Left ventricle myocardium superior (tissue), 1 donor: ENCODE data around the gene ETV5. TPM values are rescaled to one million over a fixed set of nuclear protein-coding genes. Genes with fewer than 3 reads are reported as not detected.

Source experiments
- ATAC-seq: fragments of 200-7000 bp; cut with Tn5 transposase; one replicate; pipeline ENCODE4 v1.9.1; 2020; ENCODE audit warnings: mild to moderate bottlenecking, moderate library complexity
- DNase-seq: peaks from one replicate; pipeline ENCODE4 v3.0.0-alpha.2; 2020
- intact Hi-C: fragments of 100-400 bp; cut with micrococcal nuclease; formaldehyde crosslinking; loops from one replicate; pipeline ENCODE4 v1.11.0; 2022
- total RNA-seq: library from RNA; stranded (reverse); fragmentation: NEBNext Ultra II Directional; extraction: Animal tissue kit (Norgen Biotek cat#: 25700); gene quantifications from one replicate; pipeline ENCODE4 v1.2.1, GENCODE V29; 2021
- donor health status: DM: no; HTN: yes; CAD: no; lungs with severe emphysema.

The ETV5 gene
- total RNA-seq, 1 donor from 2014 or later: 3.4 TPM

DNA sequence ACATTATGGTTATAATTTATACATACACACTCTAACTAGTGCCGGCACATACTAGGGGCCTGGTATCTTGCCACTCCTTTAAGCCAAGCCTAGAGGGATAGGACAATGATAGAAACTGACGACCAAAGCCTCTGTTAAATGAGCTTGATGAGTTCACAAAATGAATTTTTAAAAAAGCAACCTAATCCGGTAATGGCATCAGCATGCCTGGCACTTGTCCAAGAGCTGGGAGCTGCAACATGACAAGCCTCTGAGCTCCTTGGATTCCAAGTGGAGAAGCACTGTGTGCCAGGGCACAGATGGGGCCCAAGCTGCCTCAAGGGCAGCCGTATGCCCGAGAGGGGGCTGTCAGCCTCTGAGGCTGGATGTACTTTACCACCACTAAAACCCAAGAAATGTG is 9.7 kb downstream of the ETV5 start:
- intact Hi-C loops: no loop called here
- DNase-seq: peak; percentile 61
- no peak for ATAC-seq

DNA sequence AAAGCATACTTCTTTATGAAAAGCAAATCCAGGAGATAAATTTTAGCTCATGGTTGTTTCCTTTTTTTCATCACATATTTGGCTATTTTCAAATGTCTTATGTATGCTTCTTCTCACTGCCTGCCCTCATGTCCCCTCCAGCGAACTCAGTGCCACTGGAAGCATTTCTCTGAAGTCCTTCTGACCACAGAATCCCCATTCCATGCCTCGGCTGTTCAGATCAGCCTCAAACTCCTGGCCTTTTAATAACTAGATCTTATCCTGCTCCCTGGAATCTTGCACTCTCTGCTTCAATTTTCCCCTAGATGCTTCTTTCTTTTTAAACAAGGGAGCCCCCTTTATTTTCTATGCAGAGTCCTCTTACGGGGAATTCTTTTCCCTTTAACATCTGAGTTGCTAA is 10.1 kb downstream of the ETV5 start:
- no peak for DNase-seq
- no peak for ATAC-seq
- intact Hi-C loops: no loop called here

DNA sequence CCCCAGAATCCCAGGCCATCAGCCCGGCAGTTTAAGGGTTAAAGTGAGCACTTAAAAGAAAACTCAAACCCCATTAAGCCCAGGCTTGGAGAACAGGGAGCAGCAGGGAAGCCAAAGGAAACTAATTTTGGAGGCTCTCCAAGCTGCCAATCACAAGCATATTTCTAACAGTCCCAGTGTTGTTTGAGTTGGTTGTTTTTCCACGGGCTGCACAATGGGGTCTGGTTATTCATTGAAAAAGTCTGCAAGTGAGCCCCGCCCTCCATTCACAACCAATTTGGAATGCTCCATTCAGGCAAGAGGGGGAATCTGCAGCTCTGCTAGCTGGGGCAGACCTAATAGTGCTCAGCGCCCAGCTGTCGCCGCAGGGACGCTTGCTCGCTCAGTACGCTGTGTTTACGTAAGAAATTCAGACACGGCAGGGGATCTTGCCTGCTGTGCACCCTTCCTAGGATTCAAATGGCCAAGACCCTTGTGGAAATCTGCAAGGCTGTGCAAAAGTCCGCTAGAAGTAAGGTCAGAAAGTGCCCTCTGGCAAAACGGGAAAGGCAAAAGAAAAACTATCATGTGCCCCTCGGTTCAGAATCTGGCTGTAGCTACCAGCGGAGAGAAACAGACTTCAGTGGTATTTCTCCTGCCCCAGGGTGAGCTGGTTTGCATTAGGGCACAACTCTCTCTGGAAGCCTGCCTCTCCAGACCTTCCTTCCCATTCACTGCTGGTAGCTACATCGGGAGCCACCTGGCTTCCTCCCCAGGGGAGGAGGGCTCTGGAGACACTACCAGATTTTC is 11.0 kb downstream of the ETV5 start:
- peak; percentile 70 for DNase-seq
- intact Hi-C loops: no loop called here

DNA sequence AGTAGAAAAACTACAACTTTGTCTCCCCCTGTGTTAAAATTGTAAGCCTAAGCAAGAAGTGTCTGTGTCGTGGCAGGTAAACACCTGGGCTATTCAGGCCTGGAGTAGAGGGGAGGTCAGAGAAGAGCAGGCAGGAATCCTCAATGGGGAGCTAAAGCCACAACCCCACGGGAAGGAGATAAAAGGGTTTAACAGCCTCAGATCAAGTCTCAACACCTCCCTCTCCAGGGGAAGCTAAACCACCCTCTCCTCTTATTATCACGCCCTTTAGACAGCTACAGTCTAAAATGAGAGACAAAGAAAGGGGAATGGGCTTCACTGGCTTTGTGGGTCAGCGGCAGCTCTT is 11.6 kb downstream of the ETV5 start:
- no peak for DNase-seq
- intact Hi-C loops: no loop called here
- ATAC-seq: no peak

More for the DNA sequence above, 11.0 kb downstream of the ETV5 start:
- peak; percentile 93 for ATAC-seq

DNA sequence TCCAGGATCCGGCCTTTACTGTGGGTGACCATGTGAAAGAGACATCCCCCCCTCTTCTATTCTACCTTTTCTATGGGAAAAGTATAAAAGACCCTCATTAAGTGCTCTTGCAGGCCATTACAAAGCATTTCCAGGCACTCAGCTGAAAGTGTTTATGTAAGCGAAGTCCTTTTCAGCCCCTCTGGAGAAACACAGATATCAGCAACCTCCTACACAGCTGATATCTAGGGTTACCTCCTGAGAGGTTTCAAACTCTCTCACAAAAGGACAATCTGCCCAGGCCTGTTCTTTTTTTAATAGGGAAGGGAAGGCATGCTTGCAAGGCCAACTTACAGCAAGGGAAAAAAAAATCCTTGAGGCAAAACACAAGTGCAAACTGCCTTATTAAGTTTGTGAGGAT is 12.6 kb downstream of the ETV5 start:
- intact Hi-C loops: no loop called here
- ATAC-seq (no peak), DNase-seq (no peak)

DNA sequence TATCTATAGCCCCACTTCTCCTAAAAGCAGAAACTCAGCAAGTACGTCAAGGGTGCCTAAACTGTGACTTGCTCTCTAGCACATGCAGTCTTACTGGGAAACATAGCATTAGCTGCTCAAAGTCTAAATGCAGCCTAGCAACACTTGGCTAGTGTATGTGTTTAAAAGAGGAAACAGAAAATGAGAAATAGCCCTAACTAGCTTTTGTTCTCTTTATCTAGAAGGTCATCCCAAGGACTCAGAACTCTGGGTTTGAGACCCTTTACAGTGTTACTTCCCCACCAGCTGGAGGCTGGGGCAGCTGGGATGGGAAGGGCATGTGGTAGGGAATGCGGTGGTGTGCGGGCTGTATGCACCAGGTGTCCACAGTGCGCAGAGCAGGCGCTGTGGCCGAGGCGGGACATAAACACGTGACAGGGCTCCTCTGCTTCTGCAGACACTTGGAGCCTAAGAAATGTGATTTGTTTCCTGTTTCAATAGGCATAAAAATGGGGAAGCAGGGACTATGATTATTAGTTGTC is 13.3 kb downstream of the ETV5 start:
- ATAC-seq (peak; percentile 44), DNase-seq (peak; percentile 48)
- intact Hi-C loops: no loop called here

DNA sequence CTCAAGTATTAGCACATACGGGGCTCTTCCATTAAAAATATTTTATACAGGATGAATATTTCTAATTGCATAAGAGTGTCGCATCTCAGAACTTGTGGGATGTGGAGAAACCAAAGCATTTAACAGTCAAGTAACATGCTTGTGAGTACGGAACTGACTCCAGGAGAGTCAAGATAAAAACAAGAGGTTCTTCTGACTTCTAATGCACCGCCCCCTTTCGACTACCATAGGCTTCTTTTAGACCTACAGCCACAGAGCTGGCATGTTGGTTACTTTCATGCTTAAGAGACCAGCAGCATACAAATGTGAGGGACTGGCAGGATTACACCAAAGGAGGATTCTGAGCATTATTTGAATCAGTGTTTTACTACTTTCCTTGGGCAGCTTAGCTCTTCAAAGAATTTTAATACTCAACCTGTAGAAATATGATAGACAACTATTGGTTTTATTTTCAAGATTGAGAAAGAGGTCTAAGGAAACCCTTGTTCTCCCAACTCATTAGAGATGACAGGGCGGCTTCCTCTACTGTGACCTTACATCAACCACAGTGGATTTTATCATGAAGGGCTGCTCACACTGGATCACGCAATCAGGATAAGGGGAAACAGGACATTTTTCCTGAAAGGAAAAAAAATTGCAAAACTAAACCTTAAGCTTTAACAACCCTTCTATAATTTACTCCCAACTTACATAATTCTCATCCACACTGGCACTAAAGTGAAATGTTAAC is 14.0 kb downstream of the ETV5 start:
- ATAC-seq (no peak), DNase-seq (no peak)
- intact Hi-C loops: no loop called here

DNA sequence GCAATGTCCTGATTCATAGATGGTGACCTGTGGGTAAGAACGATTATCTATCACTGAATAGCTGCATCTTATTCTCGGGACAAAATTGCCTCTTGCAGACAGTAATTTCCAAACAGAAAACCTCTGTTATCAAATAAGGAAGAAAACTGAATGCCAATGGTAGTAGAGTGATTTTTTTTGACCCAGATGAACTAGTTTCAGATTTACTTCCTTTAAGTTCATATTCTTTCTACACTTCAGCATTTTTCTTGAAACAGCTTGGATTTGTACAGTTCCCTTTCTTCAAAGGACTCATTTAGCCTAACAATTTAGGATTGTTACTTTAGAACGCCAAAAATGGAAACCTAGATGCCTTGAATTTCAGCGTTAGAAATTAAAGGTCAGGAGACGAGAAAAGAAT is 14.6 kb downstream of the ETV5 start:
- ATAC-seq: no peak
- DNase-seq: no peak
- intact Hi-C loops: no loop called here

DNA sequence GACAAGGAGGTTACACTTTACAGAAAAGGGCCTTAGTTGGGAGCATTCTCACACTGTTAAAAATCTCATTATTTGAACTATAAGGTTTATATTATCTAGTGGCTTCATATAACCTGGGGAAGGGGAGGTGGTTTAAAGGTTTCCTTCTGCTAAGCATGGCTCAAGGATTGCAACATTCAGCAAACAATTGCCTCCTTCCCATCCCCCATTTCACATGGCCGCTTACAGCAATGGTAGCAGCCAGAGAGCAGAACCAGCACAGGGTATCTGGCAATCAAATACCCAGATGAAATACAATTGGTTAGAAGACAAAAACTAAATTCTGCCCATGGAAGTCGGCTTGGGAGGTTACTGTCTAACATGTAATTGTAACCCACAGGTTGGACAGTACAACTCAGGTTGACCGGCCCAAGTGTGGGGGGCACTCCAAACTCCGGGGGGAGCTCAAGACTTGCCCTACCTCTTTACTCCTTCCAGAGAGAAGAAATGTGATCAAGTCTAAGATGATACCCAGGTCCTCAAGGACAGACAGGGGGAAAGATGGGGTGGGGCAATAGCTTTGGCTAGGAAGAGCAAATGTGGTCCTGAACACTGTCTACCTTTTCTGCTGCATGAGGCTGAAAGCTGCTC is 15.5 kb downstream of the ETV5 start:
- intact Hi-C loops: no loop called here
- ATAC-seq: no peak
- DNase-seq: no peak

DNA sequence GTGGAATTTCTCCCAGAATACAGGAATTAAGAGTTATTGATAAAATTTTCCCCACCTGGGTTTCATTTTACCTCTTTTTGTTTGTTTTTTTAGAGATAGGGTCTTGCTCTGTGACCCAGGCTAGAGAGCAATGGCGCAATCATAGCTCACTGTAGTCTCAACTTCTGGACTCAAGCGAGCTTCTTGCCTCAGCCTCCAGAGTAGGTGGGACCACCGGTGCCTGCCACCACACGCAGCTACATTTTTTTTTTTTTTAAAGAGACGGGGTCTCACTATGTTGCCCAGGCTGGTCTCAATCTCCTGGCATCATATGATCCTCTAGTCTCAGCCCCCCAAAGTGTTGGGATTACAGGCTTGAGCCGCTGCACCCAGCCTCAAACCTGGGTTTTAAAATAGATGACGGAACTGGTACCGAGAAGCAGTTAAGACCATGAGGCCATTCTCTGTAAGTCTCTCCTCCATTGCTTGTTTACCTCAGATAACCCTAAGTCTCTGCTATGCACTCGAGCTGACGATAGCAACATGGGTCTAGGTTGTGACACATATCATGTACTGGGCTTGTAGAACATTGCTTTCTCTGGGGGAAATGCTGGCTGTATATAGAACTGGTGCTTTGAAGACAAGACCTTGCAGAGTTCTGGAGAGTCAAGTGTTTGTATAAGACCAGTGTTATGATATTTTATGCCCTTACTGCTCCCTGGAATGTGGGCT is 16.4 kb downstream of the ETV5 start:
- intact Hi-C loops: no loop called here
- no peak for DNase-seq
- no peak for ATAC-seq

DNA sequence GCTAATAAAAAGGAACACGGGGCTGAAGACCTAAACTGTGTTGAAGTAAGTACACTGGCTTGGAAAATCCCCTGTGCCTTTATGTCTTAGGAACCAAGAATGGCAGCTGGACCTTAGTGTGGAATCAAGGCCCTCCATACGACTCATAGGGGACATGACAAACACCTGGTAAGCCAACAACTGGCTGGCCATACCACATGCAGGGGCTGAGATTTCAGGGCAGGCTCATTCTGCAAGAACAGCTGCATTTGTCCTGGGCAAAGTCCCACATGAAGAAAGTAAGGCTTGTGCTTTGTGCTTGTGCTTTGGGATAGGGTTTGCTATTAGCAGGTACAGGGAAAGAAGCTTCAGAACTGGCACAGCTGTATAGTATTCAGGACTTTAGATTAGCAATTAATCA is 18.0 kb downstream of the ETV5 start:
- intact Hi-C loops: no loop called here
- DNase-seq: no peak
- ATAC-seq: no peak

DNA sequence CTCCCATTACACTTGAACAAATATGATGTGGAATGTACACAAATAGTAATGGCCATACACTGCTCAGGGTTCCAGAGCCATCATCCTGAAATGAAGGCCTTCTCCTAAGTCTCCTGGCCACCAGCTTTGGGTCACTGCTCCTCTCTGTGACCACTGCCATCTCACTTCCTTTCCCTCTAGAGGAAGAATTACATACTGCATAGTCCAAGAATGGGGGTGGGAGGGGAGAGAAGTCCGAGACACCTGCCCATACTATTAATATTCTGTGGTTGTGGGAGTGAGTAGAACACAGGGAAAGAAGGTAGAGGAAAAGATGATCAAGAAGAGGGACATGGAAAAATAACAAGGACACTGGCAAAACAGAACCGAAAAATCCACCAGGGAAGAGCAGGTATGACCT is 20.6 kb downstream of the ETV5 start:
- intact Hi-C loops: no loop called here
- DNase-seq (no peak), ATAC-seq (no peak)

DNA sequence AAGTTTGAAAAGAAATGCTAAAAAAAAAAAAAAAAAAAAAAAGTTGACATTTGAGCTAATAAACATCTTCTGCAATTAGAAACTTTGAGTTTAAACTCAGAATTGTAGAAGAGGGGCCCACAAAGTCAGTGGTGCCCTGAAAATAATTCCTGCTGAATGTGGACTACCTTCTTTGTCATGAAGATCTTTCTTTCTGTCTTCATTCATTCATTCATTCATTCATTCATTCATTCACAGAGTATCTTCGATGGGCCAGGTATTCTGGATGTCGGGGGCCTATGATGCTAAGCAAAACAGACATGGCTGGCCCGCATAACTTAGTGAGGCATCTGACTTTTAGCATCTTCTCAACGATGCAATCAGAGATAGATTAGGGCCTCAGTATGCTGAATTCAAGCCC is 24.6 kb downstream of the ETV5 start:
- ATAC-seq: no peak
- no peak for DNase-seq
- intact Hi-C loops: no loop called here

DNA sequence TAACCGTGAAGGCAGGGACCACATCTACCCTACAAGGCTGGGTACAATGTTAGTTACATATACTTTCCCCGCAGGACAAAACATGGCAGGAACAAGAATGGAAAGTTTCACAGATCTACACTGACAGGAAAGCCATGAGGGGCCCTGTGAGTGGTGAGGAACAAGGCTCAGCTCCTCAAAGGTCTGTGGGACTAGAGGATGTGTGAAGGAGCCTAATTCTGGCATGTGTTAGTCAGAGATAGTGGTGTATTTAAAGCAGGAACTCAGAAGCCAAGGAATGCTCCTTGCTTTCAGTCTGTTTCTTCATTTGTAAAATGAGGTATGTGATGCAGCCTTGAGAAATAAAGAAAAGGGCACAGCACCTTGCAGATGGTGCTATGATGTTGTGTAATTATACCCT is 25.1 kb downstream of the ETV5 start:
- no peak for ATAC-seq
- DNase-seq: no peak
- intact Hi-C loops: no loop called here

DNA sequence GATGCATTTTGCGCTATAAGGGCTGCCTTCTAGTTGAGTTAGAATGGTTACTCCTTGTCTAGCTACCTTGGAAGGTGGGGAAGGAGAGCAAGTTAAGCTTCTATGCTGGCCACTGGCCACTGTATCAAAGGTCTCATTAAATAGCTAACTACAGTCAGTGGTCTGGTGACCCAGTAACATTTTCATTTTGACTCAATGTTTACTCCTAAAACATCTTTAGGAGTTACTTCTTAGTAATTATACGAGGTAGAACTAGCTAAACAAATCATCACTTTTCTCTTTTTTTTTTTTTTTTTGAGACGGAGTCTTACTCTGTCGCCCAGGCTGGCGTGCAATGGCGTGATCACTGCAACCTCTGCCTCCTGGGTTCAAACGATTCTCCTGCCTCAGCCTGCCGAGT is 26.7 kb downstream of the ETV5 start:
- intact Hi-C loops: no loop called here
- ATAC-seq (no peak), DNase-seq (no peak)

DNA sequence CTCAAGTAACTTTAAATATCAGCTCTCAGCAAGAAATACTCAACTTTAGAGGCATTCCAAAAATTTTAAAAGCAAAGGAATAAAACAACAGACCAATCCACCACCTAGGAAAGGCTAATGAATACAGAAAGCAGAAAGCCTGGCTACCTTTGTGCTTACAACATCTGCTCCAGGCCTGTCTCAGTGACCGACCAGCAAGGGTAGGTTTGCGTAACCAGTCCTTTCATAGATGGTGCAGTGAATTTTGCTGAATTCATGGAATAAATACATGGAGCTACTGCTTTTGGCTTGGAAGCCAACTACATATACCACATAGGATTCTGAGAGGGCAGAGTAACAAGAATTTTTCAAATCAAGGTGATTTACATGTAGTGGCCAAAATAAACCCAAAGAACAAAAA is 27.2 kb downstream of the ETV5 start:
- ATAC-seq: no peak

DNA sequence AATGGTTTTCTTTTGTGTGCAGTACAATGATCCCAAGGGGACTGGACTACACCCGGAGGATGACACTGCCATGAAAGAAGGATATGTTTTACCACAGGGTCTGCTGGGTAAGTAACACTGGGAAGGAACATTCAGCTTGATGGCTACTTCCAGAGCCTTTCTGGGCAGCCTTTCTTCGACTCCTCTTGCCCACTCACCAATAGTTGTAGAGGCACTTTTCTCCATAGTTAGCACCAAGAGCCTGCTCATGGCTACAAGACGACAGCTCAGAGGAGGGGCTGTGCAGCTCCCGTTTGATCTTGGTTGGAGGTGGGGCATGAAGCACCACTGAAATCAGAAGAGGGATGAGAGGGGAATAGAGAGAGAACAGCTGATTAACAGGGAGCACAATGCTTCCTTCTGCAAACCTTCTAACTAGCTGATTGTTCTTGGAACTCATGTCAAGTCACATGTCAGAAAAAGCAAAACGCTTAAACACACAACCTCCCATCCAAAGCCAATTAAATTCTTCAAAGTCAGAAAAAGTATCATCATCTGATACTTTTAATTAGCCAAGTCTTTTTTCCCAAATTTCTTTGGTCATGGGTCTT is 27.9 kb downstream of the ETV5 start:
- DNase-seq: no peak
- intact Hi-C loops: no loop called here
- no peak for ATAC-seq

More for the DNA sequence above, 27.2 kb downstream of the ETV5 start:
- intact Hi-C loops: no loop called here
- no peak for DNase-seq

DNA sequence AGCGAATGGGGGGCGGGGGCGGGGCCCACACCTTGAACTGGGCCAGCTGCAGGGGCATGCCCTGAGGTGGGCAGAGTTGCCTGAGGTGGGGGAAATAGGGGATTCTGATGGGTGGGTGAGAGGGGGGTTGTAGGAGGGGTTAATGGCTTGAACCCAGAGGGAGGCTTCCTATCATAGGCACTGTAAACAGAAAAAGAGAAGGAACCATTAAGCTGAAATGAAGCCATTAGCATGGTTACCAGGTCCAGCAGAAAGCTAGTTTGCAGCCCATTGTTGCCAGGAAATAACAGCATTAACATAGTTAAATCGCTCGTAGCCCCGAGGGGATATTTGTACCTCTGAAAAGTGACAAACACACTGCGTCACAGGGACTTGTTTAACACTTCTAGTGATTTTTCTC is 29.0 kb downstream of the ETV5 start:
- intact Hi-C loops: no loop called here
- DNase-seq (no peak), ATAC-seq (no peak)

DNA sequence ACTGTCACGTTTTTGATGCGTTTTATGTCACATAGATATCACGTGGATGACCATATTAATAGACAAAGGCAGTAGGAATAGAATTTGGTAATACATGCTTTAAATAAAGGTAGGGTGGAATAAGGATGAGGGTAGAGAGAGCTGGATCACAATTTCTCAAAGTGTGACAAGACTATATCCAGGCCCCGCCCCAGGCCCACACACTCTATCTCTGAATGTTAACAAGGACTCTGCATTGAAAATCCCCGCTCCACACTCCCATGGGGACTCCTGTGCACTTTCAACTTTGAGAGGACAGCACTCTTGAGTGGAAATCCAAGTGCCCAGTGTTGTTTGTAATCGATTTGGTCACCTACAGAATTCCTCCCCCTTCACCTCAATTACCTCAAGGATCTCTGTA is 31.4 kb downstream of the ETV5 start:
- ATAC-seq (no peak), DNase-seq (no peak)
- intact Hi-C loops: no loop called here
